Frontal cortex (tissue), 4 donors: ENCODE data around the gene RDH16. TPM values are rescaled to one million over a fixed set of nuclear protein-coding genes. Genes with fewer than 3 reads are reported as not detected.
"Not testable (repeated sequence)": the region's sequence is repeated elsewhere in the genome, so short reads cannot be mapped to it uniquely, and the experiment has no call there.

Experiments used
- DNase-seq, 2 donors: peaks; one replicate each; pipeline ENCODE4 v3.0.0; 2012; ENCODE audit warnings: low spot score in 2 of 2
- FAIRE-seq: peaks from 2 replicates; lab custom pipeline; 2012; peaks lifted over from hg19 to GRCh38; lab: Jason Lieb, UNC
- total RNA-seq: library from RNA; depleted of rRNA; stranded (reverse); fragments of >200 nt; gene quantifications from one replicate; pipeline ENCODE4 v1.2.3, GENCODE V29; 2014
- donor health status: control.
- donor health status: control.
- donor health status: control.

The RDH16 gene
- total RNA-seq, 1 donor from 2014 or later = 0.41 TPM

DNA sequence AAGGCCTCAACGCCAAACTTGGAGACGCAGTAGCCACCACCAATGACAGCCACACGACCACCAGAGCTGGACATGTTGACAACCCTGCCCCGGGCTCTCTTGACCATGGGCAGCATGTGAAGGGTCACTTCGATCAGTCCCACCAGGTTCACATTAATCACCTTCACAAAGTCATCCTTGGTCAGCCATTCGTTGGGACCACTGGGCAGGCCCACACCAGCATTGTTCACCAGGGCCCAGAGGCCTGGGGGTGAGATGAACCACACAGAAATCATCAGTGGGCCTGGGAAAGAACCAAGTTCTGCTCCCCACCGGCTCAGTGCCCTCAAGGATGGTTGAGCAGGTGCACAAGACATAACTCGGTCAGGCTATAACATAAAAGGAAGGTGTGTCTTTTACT lies 27.2 kb downstream of the RDH16 start:
- FAIRE-seq (no peak), DNase-seq (no peak)

- FAIRE-seq (no peak), DNase-seq (no peak)
Observed at GRCh38 chr12:56929780-56930179, 27.6 kb downstream of the RDH16 start.

GRCh38 chr12:56928262-56928661 lies 29.1 kb downstream of the RDH16 start:
- no peak for FAIRE-seq
- DNase-seq = no peak

DNA sequence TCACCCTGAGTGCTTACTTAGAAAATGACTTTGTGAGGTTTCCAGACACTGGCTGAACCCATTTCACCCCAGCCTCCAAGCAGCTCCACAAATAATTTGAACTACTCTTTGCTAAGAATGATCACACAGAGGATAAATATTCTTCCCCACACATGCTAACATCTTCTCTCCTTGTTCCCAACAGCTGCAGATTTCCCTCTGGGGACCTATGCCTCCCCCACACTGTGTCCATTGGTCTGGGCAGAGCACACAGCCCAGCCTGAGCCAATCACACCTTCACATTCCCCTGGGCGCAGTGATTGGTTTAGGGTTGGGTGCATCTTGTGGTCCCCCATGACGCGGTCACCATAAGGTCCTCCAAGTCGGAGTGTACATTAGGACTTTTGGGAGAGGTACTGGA lies 30.1 kb downstream of the RDH16 start:
- DNase-seq = no peak
- no peak for FAIRE-seq

DNA sequence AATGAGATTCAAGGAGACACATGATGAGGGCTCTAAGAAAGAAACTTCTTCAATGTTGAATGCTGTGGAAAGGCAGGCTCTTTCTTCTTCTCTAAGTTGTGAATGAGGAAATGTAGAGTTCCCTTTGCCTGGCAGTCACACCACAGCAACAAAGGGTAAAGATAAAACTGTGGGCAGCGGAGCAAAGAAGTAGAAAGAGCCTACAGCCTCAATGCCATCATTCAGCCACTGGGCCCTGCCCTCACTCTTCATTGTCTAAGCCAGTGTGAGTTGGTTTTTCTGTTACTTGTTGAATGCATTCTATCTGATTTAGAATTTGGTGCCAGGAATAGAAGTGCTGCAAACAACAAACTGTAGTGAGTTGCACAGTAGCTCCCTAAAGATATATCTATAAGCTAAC lies 35.4 kb downstream of the RDH16 start:
- FAIRE-seq (no peak), DNase-seq (no peak)

DNA sequence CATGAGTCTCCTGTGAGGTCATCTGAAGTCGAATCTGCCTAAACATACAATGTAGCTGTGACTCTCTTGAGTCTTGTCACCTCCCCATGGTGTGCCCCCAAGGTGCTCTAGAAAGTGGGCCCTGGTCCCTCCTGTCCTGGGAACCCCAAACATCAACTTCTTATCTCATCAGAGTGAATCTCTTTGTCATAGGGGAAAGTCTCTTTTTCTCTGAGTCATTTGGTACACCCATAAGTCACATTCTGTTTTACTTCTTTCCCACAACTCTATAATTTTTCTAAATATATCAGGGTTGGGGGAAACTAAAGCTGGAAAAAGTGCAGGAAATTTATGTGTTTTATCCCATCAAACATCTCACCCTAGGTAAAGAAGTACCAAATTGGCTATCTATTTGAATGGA lies 36.1 kb downstream of the RDH16 start:
- no peak for DNase-seq
- no peak for FAIRE-seq

- FAIRE-seq = not testable (repeated sequence)
Observed at GRCh38 chr12:56918139-56918538, 39.3 kb downstream of the RDH16 start.

DNA sequence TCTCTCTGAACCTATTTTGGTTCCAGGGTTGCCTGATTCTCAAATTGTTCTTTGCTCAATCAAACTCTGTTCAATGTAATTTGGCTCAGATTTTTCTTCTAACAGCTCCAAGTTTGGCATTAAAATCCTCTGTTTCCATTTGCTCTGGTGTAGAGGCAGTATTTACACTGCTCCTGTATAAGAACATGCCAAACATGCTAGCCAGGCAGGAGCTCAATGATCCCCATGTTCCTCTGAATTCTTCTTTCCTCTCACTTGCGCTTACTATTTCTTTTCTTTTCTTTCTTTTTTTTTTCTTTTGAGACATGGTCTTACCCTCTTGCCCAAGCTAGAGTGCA lies 40.4 kb downstream of the RDH16 start:
- DNase-seq (no peak), FAIRE-seq (no peak)

More at GRCh38 chr12:56918139-56918538, 39.3 kb downstream of the RDH16 start:
- DNase-seq = not testable (repeated sequence)

- no peak for DNase-seq
- FAIRE-seq = no peak
Observed at GRCh38 chr12:56916296-56916995, 41.0 kb downstream of the RDH16 start.

DNA sequence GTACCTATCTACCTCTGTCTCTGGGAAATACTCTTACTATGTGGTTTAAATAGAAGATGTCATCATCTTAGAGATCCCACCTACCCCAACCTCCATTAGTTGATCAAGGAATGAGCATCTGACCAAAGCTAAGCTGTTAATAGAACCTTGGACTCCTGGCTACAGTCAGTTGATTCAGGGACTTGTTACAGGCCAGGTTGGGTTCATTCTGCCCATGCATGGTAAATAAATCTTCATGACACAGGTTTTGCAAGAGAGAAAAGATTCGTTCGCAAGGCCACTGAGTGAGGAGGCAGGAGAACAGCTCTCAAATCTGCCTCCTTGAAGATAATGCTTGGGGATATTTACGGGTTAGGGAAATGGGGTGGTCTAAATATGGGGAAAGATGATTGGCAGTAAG lies 42.7 kb downstream of the RDH16 start:
- DNase-seq = no peak
- FAIRE-seq = no peak

DNA sequence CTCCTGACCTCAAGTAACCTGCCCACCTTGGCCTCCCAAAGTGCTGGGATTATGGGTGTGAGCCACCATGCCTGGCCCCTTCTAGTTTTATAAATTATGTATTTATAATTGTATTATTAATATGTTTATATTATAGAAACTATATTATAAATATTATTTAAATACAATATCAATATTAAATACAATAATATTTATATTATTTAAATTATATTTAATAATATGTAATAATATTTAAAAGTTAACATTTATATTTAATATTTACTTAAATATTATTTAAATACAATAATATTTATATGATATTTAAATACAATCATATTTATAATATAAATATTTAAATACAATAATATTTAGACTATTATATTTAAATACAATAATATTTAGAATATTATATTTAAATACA lies 43.2 kb downstream of the RDH16 start:
- FAIRE-seq (peak; percentile 99), DNase-seq (no peak)

GRCh38 chr12:56909403-56909802 lies 48.0 kb downstream of the RDH16 start:
- not testable (repeated sequence) for FAIRE-seq, DNase-seq

GRCh38 chr12:56908136-56908535 lies 49.3 kb downstream of the RDH16 start:
- FAIRE-seq (no peak), DNase-seq (no peak)

GRCh38 chr12:56905852-56906251 lies 51.6 kb downstream of the RDH16 start:
- no peak for DNase-seq
- FAIRE-seq = no peak

- DNase-seq (no peak), FAIRE-seq (no peak)
Observed at GRCh38 chr12:56903374-56903773, 54.0 kb downstream of the RDH16 start.

Other genes starting within 250 kb of the RDH16 start
- 969 TPM for gene NACA, start 232.3 kb downstream of the RDH16 start, total RNA-seq
- 31.0 TPM for gene PRIM1, start 205.3 kb downstream of the RDH16 start, total RNA-seq
- gene HSD17B6, start 194.3 kb downstream of the RDH16 start, total RNA-seq = 2.4 TPM
- 0.41 TPM for gene SDR9C7, start 23.2 kb downstream of the RDH16 start, total RNA-seq
- gene ZBTB39, start 48.9 kb upstream of the RDH16 start, total RNA-seq = 8.2 TPM
- gene TAC3, start 58.9 kb upstream of the RDH16 start, total RNA-seq = 0.82 TPM
- not detected for gene MYO1A, start 92.5 kb upstream of the RDH16 start, total RNA-seq
- 5.3 TPM for gene NEMP1, start 121.2 kb upstream of the RDH16 start, total RNA-seq
- 30.2 TPM for gene NAB2, start 131.5 kb upstream of the RDH16 start, total RNA-seq
- gene STAT6, start 153.8 kb upstream of the RDH16 start, total RNA-seq = 2.4 TPM
- 63.2 TPM for gene LRP1, start 170.9 kb upstream of the RDH16 start, total RNA-seq
- gene LRP1-AS, start 190.0 kb upstream of the RDH16 start, total RNA-seq = not detected